ENCODE data around the gene JAGN1.
"Not testable (repeated sequence)": the region's sequence is repeated elsewhere in the genome, so short reads cannot be mapped to it uniquely, and the experiment has no call there.

The JAGN1 gene

DNA sequence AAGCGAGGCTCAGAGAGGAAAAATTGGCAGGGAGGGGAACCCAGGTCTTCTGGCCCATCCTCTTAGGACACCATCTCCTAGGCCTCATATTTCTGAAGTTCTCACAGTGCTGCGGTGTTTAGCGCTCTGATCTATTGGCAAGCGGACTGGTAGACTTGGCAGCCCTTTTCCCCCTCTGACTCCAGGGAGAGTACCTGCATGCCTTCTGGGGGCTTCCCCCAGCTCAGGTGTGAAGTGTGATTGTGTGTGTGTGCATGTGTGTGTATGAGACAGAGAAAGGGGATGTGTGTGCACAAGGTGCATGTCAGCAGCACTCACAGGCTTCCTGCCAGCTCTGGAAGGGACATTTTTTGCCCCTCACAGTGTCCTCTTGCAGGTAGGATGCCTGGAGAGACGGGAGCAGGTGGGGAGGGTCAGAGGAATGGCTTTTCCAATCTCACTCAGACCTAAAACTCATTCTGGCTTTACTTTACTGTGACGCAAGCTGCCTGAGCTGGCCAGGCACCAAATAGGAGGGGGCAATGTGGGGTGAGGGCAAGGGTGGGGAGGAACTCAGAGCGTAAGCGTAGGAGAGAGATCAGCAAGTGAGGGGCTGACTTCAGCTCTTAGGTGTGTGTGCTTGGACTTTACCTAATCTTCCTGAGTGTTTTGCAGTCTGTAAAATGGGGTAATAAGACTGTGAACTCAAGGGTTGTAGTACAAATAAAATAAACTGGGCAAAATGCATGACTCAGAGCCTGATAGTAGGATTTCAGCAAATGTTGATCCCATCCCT is 8.2 kb downstream of the JAGN1 start:
- DNase-seq, result no peak

DNA sequence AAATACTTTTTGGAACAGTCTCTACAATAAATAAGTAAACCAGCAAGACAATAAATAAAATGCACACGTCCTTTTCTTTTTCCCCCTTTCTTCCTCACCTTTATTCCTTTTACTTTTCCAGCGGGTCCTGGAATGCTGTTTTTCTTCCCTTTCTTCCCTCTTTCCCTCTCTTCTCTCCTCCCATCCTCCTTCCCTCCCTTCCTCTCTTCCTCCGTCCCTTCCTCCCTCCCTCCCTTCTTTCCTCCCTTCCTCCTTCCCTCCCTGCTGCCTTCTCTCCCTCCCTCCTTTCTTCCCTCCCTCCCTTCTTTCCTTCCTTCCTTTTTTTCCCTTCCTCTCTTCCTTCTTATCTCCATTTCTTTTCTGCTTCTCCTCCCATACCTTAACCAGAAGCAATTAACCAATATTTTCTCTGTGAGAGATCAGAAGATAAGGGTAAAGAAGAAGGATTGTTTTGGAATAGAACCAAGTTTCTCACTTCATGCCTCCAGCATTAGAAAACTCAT is 8.9 kb downstream of the JAGN1 start:
- DNase-seq, result no peak

DNA sequence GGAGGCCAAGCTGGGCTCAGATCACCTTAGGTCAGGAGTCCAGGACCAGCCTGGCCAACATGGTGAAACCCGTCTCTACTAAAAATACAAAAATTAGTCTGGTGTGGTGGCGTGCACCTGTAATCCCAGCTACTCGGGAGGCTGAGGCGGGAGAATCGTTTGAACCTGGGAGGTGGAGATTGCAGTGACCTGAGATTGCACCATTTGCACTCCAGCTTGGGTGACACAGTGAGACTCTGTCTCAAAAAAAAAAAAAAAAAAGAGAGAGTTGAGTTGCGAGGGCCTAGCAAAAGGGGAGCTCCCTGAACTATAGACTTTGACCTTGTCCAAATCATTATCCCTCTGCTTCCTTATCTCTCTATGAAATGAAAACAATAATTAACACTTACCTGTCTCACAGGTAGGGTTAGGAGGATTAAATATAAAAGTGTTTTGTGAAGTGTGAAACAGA is 10.6 kb downstream of the JAGN1 start:
- DNase-seq, result not testable (repeated sequence)

DNA sequence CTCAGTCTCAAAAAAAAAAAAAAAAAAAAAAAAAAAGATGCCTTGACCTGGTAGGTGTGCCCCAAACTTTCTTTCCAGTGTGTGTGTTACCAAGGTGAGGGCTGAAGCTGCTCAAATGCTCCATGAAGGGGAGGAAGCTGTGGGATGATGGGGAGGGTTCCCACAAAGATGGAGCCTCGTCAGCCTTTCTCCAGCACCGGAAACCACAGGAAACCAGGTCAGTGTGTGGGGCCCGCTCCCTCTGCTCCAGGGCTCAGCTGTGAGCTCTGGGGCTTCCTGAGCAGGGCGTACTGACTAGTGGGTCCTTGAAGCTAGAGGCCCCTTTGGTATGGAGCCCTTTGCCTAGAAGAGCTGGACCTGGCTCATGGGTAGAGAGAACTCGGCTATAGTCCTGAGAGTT is 11.6 kb downstream of the JAGN1 start:
- DNase-seq, result peak; percentile 22

- no peak for DNase-seq
These were observed 12.2 kb downstream of the JAGN1 start, which contains the start of gene IL17RE for GRCh38 chr3:9902372-9903237. TSS of gene IL17RE (plus strand) at chr3:9902848. CDS start at chr3:9902933, 85 bp downstream.

DNA sequence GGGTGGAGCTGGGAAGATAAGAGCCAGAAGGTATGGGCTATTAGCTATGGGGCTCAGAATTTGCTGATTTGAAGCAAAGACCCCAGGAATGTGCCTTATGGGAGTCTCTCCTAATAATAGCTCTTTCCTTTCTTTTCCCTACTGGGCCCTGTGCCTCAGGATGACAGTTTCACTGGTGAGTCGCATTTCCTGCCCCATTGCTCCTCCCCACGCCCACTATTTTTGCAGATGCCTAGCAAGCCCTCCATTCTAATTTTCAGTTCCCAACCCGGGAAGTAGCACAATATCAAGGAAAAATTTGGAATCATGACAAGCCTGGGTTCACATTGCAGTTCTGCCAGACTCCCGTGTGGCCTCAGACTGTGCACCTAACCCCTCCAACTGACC is 12.8 kb downstream of the JAGN1 start:
- DNase-seq, result no peak

- DNase-seq, result no peak
These were observed 13.5 kb downstream of the JAGN1 start for GRCh38 chr3:9903904-9904303.

GRCh38 chr3:9906480-9906879 is 16.1 kb downstream of the JAGN1 start:
- DNase-seq, result no peak

- no peak for DNase-seq
These were observed 17.9 kb downstream of the JAGN1 start for GRCh38 chr3:9908286-9908685.

- DNase-seq, result no peak
These were observed 19.0 kb downstream of the JAGN1 start for GRCh38 chr3:9909221-9910013.

DNA sequence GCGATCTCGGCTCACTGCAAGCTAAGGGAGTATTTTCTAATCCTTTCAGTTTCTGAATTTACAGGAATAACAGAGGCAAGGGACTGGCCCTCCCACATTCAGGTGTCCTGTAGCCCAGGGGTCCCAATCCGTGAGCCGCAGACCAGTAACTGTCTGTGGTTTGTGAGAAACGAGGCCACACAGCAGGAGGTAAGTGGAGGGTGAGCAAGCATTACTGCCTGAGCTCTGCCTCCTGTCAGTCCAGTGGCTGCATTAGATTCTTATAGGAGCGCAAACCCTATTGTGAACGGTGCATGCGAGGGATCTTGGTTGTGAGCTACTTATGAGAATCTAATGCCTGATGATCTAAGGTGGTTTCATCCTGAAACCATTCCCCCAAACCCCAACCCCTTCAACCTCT is 21.5 kb downstream of the JAGN1 start:
- no peak for DNase-seq

DNA sequence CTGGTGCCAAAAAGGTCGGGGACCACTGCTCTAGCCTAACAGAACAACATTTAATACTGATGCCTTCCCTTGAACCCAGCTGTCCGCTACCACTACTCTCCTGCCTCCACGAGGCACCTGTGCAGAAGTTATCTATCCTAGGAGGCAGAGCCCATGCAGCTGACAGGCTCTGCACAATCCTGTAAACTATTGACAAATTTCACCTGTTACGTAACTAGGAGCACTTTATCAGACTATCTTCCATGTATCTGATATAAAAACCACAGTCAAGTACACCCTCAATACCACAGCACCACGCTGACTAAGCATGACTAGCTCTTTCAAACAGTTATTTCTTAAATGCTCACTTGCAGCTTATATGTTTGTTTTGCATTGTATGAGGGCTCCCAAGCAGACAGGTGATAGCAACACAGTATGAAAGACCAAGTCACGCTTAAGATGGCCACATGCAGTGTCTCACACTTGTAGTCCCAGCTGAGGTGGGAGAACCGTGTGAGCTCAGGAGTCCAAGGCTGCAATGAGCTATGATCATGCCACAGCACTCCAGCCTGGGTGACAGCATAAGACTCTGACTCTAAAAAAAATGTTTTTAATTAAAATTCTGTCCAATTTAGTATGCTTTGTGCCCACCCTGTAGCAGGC is 22.0 kb downstream of the JAGN1 start:
- no peak for DNase-seq

DNA sequence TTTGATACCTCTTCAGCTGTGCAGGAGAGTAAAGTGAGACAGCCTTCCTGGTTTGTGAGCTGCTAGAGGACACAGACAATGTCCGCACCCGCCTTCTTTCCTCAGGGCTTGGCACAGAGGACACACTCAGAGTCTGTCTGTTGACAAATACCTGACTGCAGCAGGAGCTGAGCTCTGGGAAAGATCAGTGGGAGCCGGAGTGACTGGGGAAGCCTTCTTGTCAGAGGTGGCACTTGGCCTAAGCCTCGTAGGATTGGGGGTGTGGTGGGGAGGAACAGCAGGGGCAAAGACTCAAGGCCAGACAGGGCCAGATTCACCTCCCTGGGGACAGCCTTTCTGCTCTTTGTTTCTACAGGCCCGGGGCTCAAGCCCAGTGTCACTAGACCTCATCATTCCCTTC is 23.2 kb downstream of the JAGN1 start:
- DNase-seq, result no peak

DNA sequence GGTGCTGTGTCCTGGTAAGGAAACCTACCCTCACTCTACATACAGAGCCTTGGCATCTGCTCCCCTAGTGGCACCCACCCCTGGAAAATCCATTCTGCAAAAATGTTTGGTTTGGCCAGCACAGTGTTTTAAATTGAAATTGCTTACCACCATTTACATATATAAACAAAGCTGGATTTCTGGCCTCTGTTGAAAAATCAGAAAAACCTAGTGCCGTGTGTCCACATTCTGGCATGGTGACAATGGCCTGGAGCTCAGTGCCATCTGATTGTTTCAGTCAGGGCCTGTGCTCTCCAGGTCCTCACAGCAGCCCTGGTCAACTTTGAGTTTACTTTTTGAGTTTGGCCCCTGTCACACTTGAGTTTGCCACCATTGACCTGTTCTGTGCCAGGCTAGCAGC is 23.6 kb downstream of the JAGN1 start:
- DNase-seq, result no peak

DNA sequence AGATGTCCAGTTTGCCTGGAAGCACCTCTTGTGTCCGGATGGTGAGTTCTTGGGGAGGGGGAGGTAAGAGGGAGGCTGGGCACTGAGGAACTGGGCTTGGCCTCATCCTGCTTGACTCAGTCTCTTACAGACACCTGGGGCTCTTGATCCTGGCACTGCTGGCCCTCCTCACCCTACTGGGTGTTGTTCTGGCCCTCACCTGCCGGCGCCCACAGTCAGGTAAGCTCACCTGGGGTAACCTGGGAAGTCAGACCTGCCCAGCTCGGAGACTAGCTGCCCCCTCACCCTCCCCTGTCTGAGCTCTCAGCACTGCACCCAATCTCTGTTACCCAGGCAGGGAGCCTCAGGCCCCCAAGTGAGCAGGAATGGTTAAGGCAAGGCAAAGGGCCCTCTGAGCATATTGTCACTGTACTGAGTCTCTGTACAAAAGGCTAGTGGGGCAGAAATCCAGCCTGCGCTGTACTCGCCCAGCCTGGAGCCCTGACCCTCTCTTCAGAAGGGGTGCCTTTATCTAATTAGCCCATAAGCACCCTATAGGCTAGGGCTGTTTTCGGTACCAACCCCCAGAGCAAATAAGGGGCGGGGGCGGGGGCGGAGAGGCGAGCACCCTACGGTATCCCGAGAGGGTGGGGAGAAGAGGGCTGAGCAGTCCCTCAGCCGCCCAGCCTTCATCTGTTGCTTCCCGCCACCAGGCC is 24.3 kb downstream of the JAGN1 start:
- peak; percentile 20 for DNase-seq

- no peak for DNase-seq
These were observed 25.1 kb downstream of the JAGN1 start for GRCh38 chr3:9915254-9916141.

DNA sequence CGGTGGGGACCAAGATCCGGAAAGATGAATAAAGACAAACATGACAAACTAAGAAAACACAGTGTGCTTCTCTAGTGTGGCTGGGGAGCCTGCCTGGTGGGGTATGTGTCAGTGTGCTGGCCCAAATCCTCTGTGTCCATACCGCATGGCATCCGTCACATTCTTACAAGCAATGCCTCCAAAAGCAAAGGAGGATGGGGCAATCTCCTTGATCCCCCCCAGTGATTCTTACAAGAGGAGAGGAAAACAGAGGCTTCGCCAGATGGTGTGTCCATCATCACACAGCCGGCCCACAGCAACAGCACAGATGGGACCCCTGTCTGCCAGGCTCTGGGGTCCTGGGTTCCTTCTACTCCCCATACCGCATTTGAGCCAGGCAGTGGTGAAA is 25.9 kb downstream of the JAGN1 start:
- DNase-seq, result no peak

DNA sequence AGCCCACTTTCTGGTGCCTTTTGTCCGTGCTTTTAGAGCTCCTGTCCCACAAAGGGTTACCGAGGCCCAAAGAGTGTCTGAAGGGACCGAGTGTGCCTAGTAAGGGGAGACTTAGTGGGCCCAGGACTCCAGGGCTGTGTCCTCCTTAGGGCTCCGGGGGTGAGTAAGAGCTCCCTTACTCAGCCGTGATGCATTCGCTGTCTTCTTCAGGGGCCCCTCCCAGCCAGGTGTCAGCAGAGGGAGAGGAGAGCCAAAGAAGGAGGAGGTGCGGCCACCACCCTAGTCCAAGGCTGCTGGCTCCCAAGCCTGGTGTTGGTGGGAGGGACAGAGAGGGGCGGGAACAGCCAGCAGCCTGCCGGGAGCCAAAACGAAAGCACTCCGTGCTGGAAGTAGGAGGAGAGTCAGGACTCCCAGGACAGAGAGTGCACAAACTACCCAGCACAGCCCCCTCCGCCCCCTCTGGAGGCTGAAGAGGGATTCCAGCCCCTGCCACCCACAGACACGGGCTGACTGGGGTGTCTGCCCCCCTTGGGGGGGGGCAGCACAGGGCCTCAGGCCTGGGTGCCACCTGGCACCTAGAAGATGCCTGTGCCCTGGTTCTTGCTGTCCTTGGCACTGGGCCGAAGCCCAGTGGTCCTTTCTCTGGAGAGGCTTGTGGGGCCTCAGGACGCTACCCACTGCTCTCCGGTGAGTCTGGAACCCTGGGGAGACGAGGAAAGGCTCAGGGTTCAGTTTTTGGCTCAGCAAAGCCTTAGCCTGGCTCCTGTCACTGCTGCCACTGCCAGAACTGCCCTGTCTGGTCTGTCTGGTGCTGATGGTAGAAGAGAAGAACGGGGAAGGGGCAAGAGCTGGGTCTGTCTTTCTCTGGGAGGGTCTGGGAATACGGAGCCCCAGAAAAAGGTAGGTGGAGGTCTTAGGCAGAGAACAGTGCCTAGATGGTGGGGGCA is 26.6 kb downstream of the JAGN1 start, which contains the start of gene IL17RC:
Gene IL17RC, plus strand, starts transcription at position 365 of the 947 bp plus-strand sequence. Its CDS starts 218 bp downstream, at position 583.
- no peak for DNase-seq

GRCh38 chr3:9917820-9918219 is 27.4 kb downstream of the JAGN1 start:
- no peak for DNase-seq

Data from activated CD4-positive, alpha-beta T cell treated with anti-CD3 and anti-CD28 coated beads, Interleukin-2, amount 50 U/mL, for 1 hour (primary cell).